OCI-LY7 (cell line): Measurements from ENCODE around the gene IFIH1. TPM values are rescaled to one million over a fixed set of nuclear protein-coding genes. Genes with fewer than 3 reads are reported as not detected.

Experiments used
- BruUV-seq: library from RNA; stranded (reverse); fragments of 400-500 nt; replicated peaks from 2 replicates; lab custom pipeline; 2021; lab: Mats Ljungman, UMichigan
- CTCF ChIA-PET: fragments of 300-600 bp; sonication (Branson Sonifier 250); formaldehyde crosslinking; loops from one replicate; lab custom pipeline; 2022; ENCODE audit warnings: antibody characterized with exemption; ENCODE audit not compliant: unreplicated experiment; lab: Charles Lee
- POLR2A ChIA-PET: fragments of 300-600 bp; sonication (Branson Sonifier 250); formaldehyde crosslinking; loops from one replicate; lab custom pipeline; 2022; ENCODE audit warnings: antibody characterized with exemption; lab: Charles Lee
- DNase-seq: peaks from one replicate; pipeline ENCODE4 v3.0.0-alpha.2; 2015; ENCODE audit warnings: low spot score
- H2AFZ ChIP-seq: fragments of 200-600 bp; sonication (generic), shearing (Covaris generic); 2 replicates; pipeline ENCODE4 v1.6.1; 2014; ENCODE audit warnings: mild to moderate bottlenecking, antibody characterized with exemption, low read length, moderate library complexity
- H3K27ac ChIP-seq: fragments of 200-600 bp; sonication (generic); 2 replicates; pipeline ENCODE4 v1.5.1; 2014; ENCODE audit warnings: mixed run types, low read depth, mild to moderate bottlenecking, moderate library complexity, low read length, inconsistent platforms; ENCODE audit not compliant: poor library complexity, severe bottlenecking
- H3K36me3 ChIP-seq: fragments of 200-600 bp; sonication (generic); 2 replicates; pipeline ENCODE4 v1.6.1; 2014; ENCODE audit warnings: mild to moderate bottlenecking, antibody characterized with exemption, low read length, moderate library complexity, mixed read lengths; ENCODE audit not compliant: insufficient read depth
- H3K4me1 ChIP-seq: fragments of 200-600 bp; sonication (generic); 2 replicates; pipeline ENCODE4 v1.5.1; 2014; ENCODE audit warnings: mild to moderate bottlenecking, low read length; ENCODE audit not compliant: insufficient read depth, poor library complexity, severe bottlenecking
- H3K4me2 ChIP-seq: fragments of 200-600 bp; sonication (generic); 2 replicates; pipeline ENCODE4 v1.6.1; 2014; ENCODE audit warnings: mild to moderate bottlenecking, low read length
- H3K4me3 ChIP-seq: fragments of 200-600 bp; sonication (generic); 2 replicates; pipeline ENCODE4 v1.5.1; 2014; ENCODE audit warnings: mild to moderate bottlenecking, low read depth, low read length; ENCODE audit not compliant: poor library complexity, severe bottlenecking
- H3K79me2 ChIP-seq: fragments of 200-600 bp; sonication (generic); 2 replicates; pipeline ENCODE4 v1.6.1; 2016; ENCODE audit warnings: low read depth, mild to moderate bottlenecking, low read length, moderate library complexity, mixed read lengths; ENCODE audit not compliant: insufficient read depth
- H3K9me2 ChIP-seq: fragments of 200-600 bp; sonication (generic); 2 replicates; pipeline ENCODE4 v1.6.1; 2016; ENCODE audit warnings: mild to moderate bottlenecking, low read length, mixed read lengths; ENCODE audit not compliant: insufficient read depth
- H3K9me3 ChIP-seq: fragments of 200-600 bp; sonication (generic); 2 replicates; pipeline ENCODE4 v1.6.1; 2014; ENCODE audit warnings: mild to moderate bottlenecking, mixed run types, low read length, mixed read lengths
- H4K20me1 ChIP-seq: fragments of 200-600 bp; sonication (generic); 2 replicates; pipeline ENCODE4 v1.6.1; 2014; ENCODE audit warnings: mild to moderate bottlenecking, antibody characterized with exemption, low read length, moderate library complexity, mixed read lengths; ENCODE audit not compliant: insufficient read depth
- CTCF ChIP-seq: fragments of 200-600 bp; sonication (generic); conservative IDR thresholded peaks from 2 replicates; pipeline ENCODE4 v1.5.1; 2014; ENCODE audit warnings: mild to moderate bottlenecking, antibody characterized with exemption, low read length, moderate library complexity, mixed read lengths
- EZH2phosphoT487 ChIP-seq: fragments of 200-600 bp; sonication (generic); IDR thresholded peaks from 2 replicates; pipeline ENCODE4 v1.6.1; 2018; ENCODE audit warnings: low read depth, borderline replicate concordance, mild to moderate bottlenecking, mixed run types, antibody characterized with exemption, low read length, moderate library complexity, mixed read lengths
- intact Hi-C: fragments of 100-400 bp; cut with micrococcal nuclease; formaldehyde crosslinking; loops from one replicate; pipeline ENCODE4 v1.10.0; 2022; ENCODE audit not compliant: unreplicated experiment
- total RNA-seq, 2 experiments: library from RNA; depleted of rRNA in 1 of 2; stranded (reverse); fragments of >200 nt in 1 of 2; shearing (Covaris generic) in 1 of 2; gene quantifications; 2 replicates each; pipeline ENCODE4 v1.2.3, GENCODE V29; 2014 to 2022

Gene IFIH1
- total RNA-seq, 2 experiments from 2014 or later = 10.6 to 12.3 TPM

- POLR2A ChIA-PET = no interaction called here
- no peak for TF ChIP-seq CTCF
- TF ChIP-seq EZH2phosphoT487 = no peak
- intact Hi-C loops = no loop called here
- CTCF ChIA-PET = no interaction called here
- Histone ChIP-seq H3K79me2 (no peaks in the 10 kb centered on the region), H4K20me1 (no peaks in the 10 kb centered on the region), H3K9me2 (no peaks in the 10 kb centered on the region), H2AFZ (no peak overlapping the region), H3K4me3 (no peak overlapping the region), H3K4me1 (no peaks in the 10 kb centered on the region), H3K27ac (no peak overlapping the region), H3K9me3 (no peaks in the 10 kb centered on the region), H3K4me2 (no peak overlapping the region), H3K36me3 (no peaks in the 10 kb centered on the region)
- no TSS peak for BruUV-seq
- no peak for DNase-seq
Observed at GRCh38 chr2:162254236-162254871, 64.1 kb downstream of the IFIH1 start.

GRCh38 chr2:162253435-162253834 is 65.0 kb downstream of the IFIH1 start:
- no peaks in the 10 kb centered on the region for H3K9me2 ChIP-seq
- no peak overlapping the region for H2AFZ ChIP-seq
- H3K4me1 ChIP-seq = no peaks in the 10 kb centered on the region
- ChIA-PET POLR2A (interaction anchor here (1.6 kb wide), 1 partner anchor 11 kb away, joined by 3 read pairs; no protein-coding TSS in a partner anchor), CTCF (no interaction called here)
- no peak overlapping the region for H3K27ac ChIP-seq
- no TSS peak for BruUV-seq
- no peak overlapping the region for H3K4me2 ChIP-seq
- no peak overlapping the region for H3K4me3 ChIP-seq
- no peaks in the 10 kb centered on the region for H3K79me2 ChIP-seq
- no peaks in the 10 kb centered on the region for H4K20me1 ChIP-seq
- intact Hi-C loops = no loop called here
- no peaks in the 10 kb centered on the region for H3K9me3 ChIP-seq
- TF ChIP-seq CTCF (no peak), EZH2phosphoT487 (no peak)
- no peaks in the 10 kb centered on the region for H3K36me3 ChIP-seq
- no peak for DNase-seq

GRCh38 chr2:162252153-162252552 is 66.3 kb downstream of the IFIH1 start:
- no peak for DNase-seq
- no peaks in the 10 kb centered on the region for H3K9me3 ChIP-seq
- intact Hi-C loops = no loop called here
- no peak overlapping the region for H3K4me3 ChIP-seq
- H3K4me2 ChIP-seq = no peak overlapping the region
- TF ChIP-seq CTCF = no peak
- TF ChIP-seq EZH2phosphoT487 = no peak
- ChIA-PET CTCF (no interaction called here), POLR2A (interaction anchor here (0.6 to 1.6 kb wide), 3 partner anchors 10 to 477 kb away, joined by 3 to 5 read pairs (median 5); no protein-coding TSS in a partner anchor)
- H3K27ac ChIP-seq = no peak overlapping the region
- no peaks in the 10 kb centered on the region for H3K79me2 ChIP-seq
- no peak overlapping the region for H2AFZ ChIP-seq
- BruUV-seq = no TSS peak
- no peaks in the 10 kb centered on the region for H3K36me3 ChIP-seq
- H3K9me2 ChIP-seq = no peaks in the 10 kb centered on the region
- no peaks in the 10 kb centered on the region for H3K4me1 ChIP-seq
- no peaks in the 10 kb centered on the region for H4K20me1 ChIP-seq
